Activated CD8-positive, alpha-beta memory T cell treated with anti-CD3 and anti-CD28 coated beads, Interleukin-2, amount 50 U/mL, for 1 hour (primary cell): Measurements from ENCODE around the gene SSTR4.

Experiments
- DNase-seq: peaks from one replicate; pipeline ENCODE4 v3.0.0-alpha.2; 2020; ENCODE audit errors: extremely low read depth

SSTR4 gene

DNA sequence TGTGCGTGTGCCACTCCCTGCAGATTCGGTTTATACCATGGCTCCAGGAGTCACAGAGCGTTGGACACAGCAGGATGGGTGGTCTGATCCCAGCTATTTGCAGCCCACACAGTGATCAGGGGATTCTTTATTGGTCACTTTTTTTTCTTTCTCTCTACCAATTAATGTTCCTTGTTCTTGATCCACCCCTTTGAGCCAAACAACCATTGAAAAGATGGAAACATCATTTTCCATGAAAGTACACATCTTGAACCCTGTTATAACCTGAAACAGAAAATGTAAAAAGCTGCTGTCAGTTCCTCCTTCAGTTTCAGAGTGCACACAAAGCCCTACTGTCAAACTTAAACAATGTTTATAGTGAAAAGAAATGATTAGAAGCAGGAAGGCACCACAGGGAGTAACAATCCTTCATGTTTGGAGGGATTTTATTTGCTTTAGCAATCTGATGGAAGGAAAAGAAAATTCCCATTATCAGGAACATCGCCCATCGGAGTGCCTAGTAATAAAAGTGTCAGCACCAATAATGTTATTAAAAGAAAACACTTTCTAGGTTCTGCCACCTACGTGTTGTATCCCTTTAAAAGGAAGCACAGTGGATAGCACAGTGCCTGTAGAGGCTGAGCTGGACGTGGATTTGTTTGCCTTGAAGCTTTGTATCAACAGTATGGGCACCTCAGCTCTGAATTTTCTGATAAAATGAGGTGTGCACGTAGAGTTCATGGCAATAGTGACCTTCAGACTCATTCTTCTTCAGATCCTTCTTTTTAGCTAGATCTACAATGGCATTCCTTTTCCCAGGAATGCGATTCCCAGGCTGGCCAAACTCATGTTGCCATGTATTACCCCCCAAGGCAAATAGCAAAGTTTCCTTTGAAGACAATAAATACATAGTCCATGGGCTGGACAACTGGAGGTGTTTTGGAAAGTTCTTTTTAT, 30.4 kb downstream of the SSTR4 start:
- no peak for DNase-seq

DNA sequence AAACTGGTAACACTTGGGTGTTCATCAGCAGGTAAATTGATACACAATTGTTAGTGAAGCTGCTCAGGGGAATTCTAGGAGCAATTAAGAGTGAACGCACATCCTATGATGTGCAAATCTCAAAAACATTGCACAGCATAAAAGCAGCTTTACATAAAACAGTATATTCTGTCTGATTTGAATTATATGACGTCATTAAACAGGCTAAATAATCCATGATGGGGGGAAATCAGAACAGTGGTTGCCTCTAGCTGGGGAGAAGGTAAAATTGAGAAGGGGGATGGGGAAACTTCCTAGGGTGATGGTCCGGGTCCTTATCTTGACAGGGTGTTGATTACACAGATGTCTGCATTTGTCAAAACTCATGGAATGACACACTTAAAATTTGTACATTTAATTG, 31.7 kb downstream of the SSTR4 start:
- DNase-seq, result no peak

DNA sequence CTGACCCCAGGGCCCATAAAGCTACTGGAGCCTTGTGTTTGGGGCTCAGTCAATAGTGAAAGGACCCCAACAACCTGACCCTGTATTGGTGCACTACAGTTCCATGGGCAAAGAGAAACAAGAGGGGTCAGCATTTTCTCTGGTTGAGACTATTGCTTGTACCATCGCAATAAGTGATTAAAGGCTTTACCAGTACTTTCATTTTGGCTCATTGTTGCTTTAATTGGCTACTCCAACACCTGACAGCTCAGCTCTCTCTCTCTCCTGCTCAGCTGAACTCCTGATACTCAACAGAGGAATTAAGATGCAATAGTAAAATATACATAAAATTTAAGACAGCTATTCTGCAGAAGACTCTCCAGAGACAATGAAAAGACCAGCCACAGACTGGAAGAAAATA, 33.2 kb downstream of the SSTR4 start:
- DNase-seq, result no peak

DNA sequence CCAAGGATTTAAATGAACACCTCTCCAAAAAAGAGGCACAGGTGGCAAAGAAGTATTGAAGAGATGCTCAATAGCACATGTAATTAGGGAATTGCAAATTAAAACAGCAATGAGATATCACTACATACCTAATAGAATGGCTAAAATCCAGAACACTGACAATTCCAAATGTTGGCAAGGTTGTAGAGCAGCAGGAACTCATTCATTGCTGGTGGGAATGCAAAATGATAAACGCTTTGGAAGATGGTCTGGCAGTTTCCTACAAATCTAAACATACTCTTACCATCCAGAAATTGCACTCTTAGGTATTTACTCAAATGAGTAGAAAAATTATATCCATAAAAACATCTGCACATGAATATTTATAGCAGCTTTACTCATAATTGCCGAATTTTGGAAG, 34.0 kb downstream of the SSTR4 start:
- DNase-seq, result no peak

DNA sequence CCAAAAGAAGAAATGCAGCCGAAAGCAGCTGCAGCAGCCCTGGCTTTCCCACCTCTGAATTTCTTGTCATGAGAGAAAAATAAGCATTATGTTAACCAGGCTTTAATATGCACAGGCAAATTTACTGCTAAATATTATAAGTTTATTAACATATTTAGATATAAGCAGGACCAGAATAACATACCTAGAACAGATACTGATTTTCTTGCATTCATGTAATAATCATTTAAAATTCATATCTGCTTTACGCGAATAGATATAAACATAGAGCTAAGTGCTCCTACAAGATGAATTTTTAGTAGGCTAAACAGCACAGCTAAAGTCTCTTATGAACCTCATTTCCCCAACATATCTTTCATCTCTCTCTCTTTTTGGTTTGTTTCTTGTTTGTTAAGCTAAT, 36.3 kb downstream of the SSTR4 start:
- no peak for DNase-seq

DNA sequence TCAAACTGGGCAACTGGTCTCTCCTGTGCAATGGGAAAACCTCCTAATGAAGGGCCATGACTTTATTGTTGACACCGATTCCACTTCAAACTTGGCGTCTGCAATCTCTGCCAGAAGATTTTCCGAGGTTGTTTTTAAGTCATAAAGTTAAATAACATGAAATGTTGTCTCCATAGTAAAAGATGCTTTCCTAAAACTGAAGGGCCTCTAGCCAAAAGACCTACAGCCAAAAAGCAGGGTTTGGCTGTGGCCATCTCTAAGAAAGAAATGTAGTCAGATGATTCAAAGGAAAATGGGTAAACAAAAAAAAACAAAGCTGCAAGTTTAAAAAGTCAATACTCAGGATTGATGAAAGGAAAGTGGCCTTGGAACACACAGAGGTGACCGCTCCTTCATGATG, 36.9 kb downstream of the SSTR4 start:
- DNase-seq, result no peak

DNA sequence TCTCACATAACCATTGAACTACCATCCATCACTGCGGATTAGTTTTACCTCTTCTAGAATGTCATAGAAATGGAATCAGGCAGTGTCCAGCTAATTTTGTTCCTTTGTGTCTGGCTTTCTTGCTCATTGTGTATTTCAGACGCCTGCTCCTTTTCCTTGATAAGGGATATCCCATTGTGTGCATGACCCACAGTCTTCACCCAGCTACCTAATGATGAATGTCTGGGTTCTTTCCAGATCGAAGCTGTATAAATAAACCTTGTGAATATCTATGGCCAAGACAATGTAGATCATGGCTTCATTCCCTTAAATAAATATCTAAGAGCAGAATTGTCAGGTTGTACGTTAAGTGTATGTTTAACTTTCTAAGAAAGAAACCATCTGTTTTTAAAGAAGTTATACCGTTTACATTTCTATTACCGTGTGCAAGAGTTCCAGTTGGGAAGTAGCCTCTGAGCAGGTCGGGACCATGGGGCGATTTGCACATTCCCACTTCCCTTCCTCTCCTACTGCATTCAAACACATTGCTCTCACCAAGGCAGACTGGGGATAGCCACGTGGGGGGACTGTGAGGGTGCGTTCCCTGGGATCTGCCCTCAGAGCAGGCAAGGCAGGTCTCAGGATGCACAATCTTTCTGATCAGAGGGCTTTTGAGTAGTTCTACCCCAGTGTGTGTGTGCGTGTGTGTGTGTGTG, 37.9 kb downstream of the SSTR4 start:
- no peak for DNase-seq

DNA sequence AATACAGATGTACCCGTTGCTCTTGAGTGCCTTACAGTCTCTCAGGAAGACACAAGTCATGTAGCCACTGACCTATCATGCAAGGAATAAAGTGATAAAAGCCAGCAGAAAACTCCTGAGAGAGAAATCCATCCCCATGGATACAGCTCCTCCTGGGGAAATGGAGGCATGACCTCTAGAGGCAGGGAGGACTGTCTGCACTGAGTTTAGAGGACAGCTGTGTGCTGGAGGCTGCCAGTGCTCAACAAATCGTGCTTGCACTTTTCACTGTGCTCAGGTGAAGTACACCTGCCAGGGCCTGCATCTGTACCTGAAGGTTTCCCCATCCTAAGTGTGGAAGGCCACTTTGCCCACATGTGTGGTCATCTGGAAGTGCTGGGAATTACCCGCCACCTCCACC, 38.9 kb downstream of the SSTR4 start:
- no peak for DNase-seq

DNA sequence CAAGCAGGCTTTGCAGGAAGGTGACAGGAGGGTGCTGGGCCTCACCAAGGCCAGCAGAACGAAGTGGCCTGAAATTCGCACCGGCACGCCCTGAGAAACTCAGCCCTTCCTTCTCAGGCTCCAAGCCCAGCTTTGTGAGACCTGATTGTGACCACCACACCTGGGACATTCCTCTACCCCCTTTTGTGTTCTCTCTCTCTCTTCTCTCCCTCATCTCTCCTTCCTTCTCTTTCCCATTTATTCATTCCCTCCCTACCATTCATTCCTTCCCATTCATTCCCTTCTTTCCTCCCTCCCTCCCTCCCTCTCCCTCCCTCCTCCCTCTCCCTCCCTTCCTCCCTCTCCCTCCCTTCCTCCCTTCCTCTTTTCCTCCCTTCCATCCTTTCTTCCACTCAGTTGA, 42.2 kb downstream of the SSTR4 start:
- DNase-seq, result no peak

DNA sequence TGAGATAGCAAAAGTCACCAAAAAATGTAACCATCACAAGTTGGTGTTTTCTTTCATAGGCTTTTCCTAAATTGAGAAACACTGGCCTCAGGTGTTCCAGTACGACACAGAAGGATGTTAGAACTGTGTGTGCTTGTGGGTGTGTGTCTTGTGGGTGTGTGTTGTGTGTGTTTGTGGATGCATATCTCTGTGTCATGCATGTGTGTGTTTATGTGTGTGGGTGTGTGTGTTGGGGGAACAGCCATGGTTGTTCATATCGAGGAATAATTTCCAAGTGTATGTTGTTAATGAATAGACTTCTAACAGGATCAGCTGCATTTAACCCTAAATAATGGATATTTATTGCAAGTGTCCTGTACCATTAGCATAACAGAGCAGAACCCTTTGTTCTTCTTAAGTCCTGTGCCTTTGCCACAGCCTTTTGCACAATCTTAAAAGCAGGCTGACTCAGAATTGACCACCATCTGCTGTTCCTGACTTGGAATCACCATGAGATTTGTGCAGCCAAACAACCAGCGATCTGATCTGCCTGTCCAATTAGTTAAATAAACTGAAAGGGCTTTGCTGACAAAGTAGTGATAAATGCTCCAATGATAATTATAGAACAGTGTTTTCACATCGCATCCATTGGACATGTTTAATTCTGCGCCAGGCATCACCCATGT, 43.4 kb downstream of the SSTR4 start:
- no peak for DNase-seq

DNA sequence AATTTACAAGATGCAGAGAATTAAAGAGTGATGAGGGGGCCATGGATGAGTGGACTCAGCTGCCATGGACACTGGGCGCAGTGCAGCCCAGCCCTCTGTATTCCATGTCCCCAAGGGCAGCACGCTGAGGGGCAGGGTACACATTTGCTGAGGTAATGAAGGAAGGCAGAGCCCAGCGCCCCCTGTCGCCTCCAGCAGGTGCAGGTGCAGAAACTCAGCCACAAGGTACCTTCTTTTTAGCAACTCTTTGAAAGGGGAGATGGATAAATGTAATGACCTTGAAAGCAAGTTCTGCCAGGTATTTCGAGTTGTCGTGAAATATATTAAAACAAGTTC, 43.9 kb downstream of the SSTR4 start:
- DNase-seq, result no peak

DNA sequence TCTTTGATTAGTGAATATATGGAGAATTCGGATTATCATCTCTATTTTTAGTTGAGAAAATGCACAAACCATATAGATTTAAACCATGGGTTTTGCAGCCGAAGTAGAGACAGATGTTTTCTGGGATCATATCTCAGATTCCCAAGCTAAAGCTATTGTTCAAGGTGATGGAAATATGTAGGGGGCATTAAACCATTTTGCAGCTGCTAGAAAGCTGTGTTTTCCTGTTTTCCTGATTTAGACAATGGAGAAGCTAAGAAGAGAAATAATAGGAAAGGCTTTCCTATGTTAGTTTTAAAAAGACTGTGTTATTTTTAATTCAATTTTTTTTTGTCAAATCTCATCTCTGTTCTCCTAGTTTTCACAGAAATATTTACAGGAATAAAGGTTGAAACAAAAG, 44.8 kb downstream of the SSTR4 start:
- DNase-seq, result no peak

DNA sequence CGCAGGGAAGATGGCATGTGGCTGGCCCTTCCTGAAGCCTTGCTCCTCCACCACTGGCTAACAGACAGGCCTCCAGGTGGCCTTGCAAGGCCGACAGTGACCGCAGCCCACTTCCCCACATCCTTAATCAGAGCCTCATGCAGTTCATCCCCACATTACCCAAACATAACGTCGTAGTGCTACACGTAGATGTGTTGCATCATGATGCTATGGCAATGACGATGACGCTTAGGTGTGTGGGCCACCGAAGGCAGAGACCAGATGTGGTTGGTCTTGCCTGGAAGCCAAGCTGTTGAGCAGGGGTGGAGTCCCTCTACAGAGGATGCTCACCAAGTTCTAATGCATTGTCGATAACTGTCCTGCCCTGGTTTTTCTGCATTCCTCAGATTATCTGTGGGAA, 45.4 kb downstream of the SSTR4 start:
- no peak for DNase-seq

DNA sequence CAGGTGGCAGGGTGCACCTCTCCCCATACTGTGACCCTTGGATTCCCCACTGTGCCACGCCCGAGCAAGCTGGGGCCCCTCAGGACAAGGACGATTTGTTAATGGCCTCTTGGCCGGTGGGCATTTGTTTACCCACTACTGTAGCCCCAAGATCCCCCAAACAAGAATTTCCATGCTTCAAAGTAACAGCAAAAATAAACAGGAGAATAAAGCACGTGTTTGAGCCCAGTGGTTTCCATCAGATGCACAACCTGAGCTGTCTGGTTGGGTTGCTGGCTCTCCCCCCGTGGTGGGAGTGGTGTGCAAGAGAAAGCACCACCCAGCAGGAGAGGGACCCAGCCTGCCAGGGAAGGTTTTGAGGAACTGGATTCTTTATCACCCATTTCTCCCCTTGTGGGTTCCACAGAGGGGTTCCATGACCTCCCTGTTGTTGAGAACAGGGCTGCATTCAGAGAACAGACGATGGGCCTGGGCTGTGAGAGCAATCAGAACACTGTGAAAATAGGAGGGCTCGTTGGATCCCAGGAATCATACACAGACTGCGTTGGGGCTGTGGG, 46.2 kb downstream of the SSTR4 start:
- DNase-seq, result no peak

DNA sequence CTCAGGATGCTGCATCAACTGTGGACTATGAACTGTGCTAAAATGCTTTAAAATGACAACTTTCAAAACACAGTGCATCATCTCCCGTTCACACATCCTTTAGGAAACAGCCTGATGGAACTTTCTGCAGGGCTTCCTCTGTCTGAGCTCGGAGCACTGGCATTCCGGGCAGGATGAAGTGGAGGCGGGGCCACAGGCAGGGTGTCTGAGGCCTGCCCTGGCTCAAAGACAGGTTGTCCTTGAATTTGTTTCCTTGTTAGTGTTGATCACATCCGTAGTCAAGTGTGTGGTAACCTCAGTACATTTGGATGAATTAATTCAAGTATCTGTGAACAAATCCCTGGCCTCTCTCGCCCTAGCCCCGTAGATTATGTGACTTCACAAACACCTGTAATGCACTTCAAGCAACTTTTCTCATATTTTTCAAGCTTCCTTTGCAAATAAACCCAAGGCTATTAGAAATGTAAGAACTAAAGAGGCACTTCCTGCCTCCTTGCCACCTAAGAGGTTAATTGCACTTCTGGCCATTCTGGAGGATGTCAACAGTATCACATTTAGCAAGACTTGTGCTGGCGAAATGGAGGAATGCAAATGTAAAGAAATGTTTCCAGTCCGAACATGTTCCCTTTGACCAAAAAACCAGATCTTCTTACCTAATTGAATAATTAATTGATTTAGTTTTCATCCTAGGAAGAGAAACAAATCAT, 47.9 kb downstream of the SSTR4 start:
- no peak for DNase-seq

DNA sequence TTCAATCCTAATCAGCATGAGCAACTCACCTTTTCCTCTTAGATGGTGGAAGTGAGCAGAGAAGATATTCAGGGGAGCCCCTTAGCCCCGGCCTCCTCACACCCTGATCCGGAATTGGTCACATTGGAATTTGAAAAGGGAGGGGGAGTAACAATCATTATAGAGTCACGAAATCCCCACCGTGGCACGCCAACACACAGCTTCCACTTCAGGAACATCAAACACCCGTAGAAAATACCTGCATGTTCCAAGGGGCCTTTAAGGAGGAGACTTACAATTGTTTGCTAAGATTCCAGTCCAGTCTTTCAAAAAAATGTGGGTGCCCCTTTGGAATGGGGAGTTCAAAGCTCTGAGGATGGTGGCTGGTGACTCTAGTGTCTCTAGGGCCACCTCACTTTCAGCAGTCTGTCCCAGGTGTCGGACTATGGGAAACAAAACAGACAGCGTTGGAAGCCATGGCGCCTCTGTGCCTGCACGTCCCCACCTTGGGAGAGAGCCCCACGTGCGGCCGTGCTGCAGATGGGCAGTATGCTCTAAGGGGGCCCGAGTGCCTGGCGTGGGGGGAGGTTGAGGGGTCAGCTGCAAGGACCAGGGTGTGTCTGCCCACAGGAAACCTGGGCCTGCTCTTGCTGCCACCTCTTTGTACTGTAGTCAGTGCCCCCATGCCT, 48.6 kb downstream of the SSTR4 start:
- no peak for DNase-seq

DNA sequence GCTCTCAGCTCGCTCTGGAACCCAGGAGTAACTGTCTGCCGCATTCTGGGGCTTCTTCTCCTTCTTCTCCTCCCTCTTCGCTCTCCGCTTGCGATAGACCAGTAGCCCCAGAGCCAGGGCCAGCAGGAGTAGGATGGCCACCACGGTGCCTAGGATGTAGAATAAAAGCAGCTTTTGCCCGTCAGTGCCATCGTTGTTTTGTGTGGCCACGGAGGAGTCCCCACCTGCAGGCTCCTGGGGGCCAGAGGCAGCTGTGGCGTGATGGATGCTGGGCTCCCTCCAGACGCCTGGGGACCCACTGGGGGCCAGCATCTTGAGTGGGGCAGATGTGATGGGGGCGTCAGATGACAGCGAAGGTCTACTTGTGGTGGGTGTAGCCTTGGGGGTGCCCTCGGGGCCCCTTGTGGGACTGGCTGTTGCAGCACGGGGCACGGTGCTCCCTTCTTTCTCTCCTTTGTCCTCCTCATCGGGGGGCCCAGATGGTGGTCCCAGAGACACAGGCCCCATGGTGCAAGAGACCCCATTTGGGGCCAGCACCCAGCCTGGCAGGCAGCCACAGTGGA, 49.3 kb downstream of the SSTR4 start:
- no peak for DNase-seq

DNA sequence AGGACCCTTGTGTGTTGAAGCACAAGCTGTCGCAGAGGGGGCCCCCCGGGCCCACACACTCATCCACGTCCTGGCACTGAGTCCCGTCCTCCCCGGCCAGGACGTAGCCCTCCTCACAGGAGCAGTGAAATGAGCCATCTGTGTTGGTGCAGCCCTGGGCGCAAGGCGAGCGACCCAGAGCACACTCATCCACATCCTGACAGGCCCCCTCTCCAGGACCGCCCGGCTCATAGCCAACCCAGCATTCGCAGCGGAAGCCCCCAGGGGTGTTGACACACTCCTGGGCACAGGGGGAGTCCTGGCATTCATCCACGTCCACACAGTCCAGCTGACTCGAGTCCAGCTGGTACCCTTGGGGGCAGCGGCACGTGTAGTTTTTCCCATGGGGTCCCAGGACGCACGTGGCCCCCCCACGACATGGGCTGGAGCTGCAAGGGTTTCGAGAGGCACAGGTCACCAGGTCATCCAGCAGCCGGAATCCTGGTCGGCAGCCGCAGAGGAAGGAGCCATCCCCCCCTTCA, 49.8 kb downstream of the SSTR4 start:
- DNase-seq, result no peak

DNA sequence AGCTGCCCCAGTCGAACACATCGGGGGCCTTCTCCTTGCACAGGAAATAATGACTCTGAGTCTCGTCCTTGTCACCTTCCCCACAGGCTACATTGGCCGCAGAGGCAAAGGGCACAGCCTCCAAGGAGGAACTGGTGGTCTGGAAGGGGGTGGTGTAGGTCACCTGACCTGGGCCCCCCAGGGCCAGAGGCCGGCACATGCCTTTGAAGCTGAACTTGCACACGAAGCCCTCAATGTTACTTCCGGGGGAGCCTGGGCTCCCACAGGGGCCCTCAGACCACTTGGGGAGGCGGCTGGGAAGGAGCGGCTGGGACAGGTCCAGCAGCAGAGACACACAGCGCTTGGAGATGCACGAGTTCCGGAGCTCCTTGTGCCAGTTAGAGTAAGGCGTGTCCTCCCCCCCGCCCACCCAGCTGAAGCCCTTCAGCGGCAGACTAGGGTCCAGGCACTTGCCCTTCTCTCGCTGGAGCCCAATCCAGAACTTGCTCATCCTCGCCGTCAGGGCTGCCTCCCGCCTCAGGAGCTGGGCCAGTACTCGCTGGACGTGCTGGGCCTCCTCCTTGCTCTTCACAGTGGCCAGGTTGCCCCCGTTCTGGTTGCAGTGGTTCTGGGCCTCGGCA, 50.4 kb downstream of the SSTR4 start:
- DNase-seq, result no peak

DNA sequence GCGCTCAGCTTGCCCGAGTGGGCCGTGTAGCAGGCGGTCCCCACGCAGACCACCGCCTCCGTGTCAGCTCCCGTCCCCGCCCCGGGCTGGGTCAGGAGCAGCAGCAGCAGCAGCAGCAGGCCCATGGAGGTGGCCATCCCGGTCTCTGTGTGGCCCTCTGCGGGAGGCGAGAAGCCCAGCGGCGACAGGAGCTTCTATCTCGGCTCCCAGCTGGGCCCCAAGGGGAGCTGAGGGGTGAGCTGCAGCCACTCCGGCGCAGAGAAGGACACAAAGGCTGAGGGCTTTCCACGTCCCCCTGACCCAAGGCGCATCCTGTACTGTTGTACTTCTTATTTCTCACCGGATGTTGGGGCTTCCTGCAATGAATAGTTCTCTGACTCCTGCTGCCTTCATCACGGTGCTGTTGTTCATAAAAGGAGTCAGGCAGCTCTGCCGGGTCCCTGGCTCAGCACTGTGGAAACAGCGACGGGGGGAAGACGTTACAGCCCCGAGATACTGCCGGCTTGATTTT, 51.0 kb downstream of the SSTR4 start, which contains the start of gene CD93:
TSS of gene CD93 (minus strand) at position 269 of the 511 bp plus-strand sequence. CDS start at position 137, 132 bp downstream.
- DNase-seq, result no peak
